ENCODE measurements around the gene AOPEP. TPM values are rescaled to one million over a fixed set of nuclear protein-coding genes. Genes with fewer than 3 reads are reported as not detected.

AOPEP gene
- total and polyA plus RNA-seq, 9 of the 15 experiments (the other 6 are each of a cell fraction or from before 2014, with no cell fraction given), result 4.5 to 19.3 (median 13.5) TPM

GRCh38 chr9:94895668-94896067, 169.2 kb downstream of the AOPEP start:
- no peak overlapping the region for H3K27ac ChIP-seq (ENCODE audit: extremely low read depth, low read depth, low read length)
- intact Hi-C loops (cut with micrococcal nuclease) (no loop called here), in situ Hi-C loops (cut with MboI) (no loop called here)
- ChIA-PET POLR2A (interaction anchor here (0.6 to 1.0 kb wide), 2 partner anchors 12 to 13 kb away, joined by 3 read pairs; no protein-coding TSS in a partner anchor), CTCF (ENCODE audit: low intra/inter-chr PET ratio) (no interaction called here)
- no peak overlapping the region for H3K9ac ChIP-seq (ENCODE audit: insufficient read depth in 1 of 2, low read depth in 2 of 2, low read length in 2 of 2)
- H3K9me3 ChIP-seq (replicated peaks; ENCODE audit: control insufficient read depth, insufficient read depth, low read depth, low read length), result no peaks in the 10 kb centered on the region
- H4K20me1 ChIP-seq (replicated peaks; ENCODE audit: control insufficient read depth, insufficient read depth, low read length), result no peaks in the 10 kb centered on the region
- no peaks in the 10 kb centered on the region for H3K4me1 ChIP-seq (replicated peaks in 1 of 2; ENCODE audit: control insufficient read depth in 2 of 2, insufficient read depth in 2 of 2, low read length in 2 of 2)
- H2AFZ ChIP-seq (ENCODE audit: low read depth, low read length), result no peak overlapping the region
- no peak for ATAC-seq
- no peaks in the 10 kb centered on the region for H3K36me3 ChIP-seq (ENCODE audit: control insufficient read depth, insufficient read depth, low read length)
- no peaks in the 10 kb centered on the region for H3K27me3 ChIP-seq (ENCODE audit: control insufficient read depth in 2 of 2, insufficient read depth in 2 of 2, low read length in 2 of 2)
- no TSS peak for BruUV-seq (replicated peaks)
- FAIRE-seq, result no peak
- H3K9me1 ChIP-seq (ENCODE audit: control insufficient read depth, insufficient read depth, low read length), result no peaks in the 10 kb centered on the region
- DNase-seq (ENCODE audit: extremely low read depth in 1 of 4, low spot score in 3 of 4), result no peak
- WGBS (ENCODE audit: insufficient coverage, low coverage, missing lambda C conversion rate), result 41% methylated on average over 3 of the region's 3 CpGs
- no peaks in the 10 kb centered on the region for H3K79me2 ChIP-seq (ENCODE audit: control insufficient read depth, insufficient read depth, low read length)
- no peak overlapping the region for H3K4me3 ChIP-seq
- no peak overlapping the region for H3K4me2 ChIP-seq (ENCODE audit: insufficient read depth, low read length)
- TF ChIP-seq, protein P1, sequence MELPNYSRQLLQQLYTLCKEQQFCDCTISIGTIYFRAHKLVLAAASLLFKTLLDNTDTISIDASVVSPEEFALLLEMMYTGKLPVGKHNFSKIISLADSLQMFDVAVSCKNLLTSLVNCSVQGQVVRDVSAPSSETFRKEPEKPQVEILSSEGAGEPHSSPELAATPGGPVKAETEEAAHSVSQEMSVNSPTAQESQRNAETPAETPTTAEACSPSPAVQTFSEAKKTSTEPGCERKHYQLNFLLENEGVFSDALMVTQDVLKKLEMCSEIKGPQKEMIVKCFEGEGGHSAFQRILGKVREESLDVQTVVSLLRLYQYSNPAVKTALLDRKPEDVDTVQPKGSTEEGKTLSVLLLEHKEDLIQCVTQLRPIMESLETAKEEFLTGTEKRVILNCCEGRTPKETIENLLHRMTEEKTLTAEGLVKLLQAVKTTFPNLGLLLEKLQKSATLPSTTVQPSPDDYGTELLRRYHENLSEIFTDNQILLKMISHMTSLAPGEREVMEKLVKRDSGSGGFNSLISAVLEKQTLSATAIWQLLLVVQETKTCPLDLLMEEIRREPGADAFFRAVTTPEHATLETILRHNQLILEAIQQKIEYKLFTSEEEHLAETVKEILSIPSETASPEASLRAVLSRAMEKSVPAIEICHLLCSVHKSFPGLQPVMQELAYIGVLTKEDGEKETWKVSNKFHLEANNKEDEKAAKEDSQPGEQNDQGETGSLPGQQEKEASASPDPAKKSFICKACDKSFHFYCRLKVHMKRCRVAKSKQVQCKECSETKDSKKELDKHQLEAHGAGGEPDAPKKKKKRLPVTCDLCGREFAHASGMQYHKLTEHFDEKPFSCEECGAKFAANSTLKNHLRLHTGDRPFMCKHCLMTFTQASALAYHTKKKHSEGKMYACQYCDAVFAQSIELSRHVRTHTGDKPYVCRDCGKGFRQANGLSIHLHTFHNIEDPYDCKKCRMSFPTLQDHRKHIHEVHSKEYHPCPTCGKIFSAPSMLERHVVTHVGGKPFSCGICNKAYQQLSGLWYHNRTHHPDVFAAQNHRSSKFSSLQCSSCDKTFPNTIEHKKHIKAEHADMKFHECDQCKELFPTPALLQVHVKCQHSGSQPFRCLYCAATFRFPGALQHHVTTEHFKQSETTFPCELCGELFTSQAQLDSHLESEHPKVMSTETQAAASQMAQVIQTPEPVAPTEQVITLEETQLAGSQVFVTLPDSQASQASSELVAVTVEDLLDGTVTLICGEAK (IDR thresholded peaks at IDR 0.05), result peak; percentile 93
- TF ChIP-seq, protein P1 (CRISPR knock-in tag; IDR thresholded peaks at IDR 0.05), result peak; percentile 70

All from K562 (cell line).